ENCODE results near the gene RUNX3. TPM values are rescaled to one million over a fixed set of nuclear protein-coding genes. Genes with fewer than 3 reads are reported as not detected.

RUNX3 gene
- total RNA-seq, 2 experiments from 2014 or later: 12.2 to 39.5 TPM

DNA sequence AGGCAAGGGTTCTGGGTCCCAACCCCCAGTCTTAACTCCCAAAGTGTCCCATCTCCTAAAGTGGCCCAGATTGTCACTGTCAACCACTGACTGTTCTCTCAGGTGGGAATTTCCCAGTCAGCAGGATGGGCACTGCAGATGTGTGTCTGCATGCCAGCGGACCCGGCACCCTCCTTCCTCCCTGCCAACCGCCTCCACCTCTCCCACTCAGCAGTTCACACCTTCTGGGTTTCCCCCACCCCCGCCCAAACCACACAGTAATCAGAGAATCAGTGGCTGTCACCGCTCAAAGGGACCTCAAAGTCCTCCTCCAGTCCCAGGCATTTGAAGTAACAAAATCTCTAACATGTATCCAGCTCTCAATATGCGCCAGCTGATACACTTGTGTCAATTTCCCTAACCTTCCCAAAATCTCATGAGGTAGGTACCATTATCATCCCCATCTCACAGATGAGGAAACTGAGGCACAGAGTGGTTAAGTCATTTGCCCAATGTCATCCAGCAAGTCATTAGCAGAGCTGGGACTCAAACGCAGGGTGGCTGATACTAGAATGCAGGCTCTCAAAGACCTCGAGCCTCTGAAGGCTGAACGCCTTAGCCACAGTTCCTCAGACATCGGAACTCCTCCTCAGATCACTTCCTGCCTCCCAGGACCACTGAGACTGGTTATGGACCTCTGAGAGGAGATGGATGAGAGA, 4.8 kb downstream of the RUNX3 start:
- Histone ChIP-seq H3K9me2 (ENCODE audit: insufficient read depth, low read length) (no peaks in the 10 kb centered on the region), H3K36me3 (ENCODE audit: insufficient read depth, low read length) (peaks cover 69% of the 10 kb centered on the region), H4K20me1 (ENCODE audit: insufficient read depth, low read length) (peaks cover 27% of the 10 kb centered on the region; the same call in 1 of the 2 replicates), H3K4me1 (ENCODE audit: insufficient read depth, low read length, poor library complexity, severe bottlenecking) (peaks cover 54% of the 10 kb centered on the region), H3K79me2 (ENCODE audit: insufficient read depth, low read depth, low read length) (peaks cover 23% of the 10 kb centered on the region), H3K4me3 (ENCODE audit: low read depth, low read length, poor library complexity, severe bottlenecking) (no peak overlapping the region), H3K27ac (ENCODE audit: low read depth, low read length, poor library complexity, severe bottlenecking) (no peak overlapping the region), H3K9me3 (ENCODE audit: low read length) (no peaks in the 10 kb centered on the region), H2AFZ (ENCODE audit: low read length) (no peak overlapping the region), H3K4me2 (ENCODE audit: low read length) (peak overlapping the region; percentile 85)
- CTCF ChIA-PET (ENCODE audit: unreplicated experiment): no interaction called here
- BruUV-seq (replicated peaks): no TSS peak
- POLR2A ChIA-PET: interaction anchor here (0.7 kb wide), 1 partner anchor 44 kb away, joined by 5 read pairs; no protein-coding TSS in a partner anchor
- no peak for TF ChIP-seq EZH2phosphoT487 (IDR thresholded peaks at IDR 0.05; ENCODE audit: borderline replicate concordance, low read depth, low read length)
- TF ChIP-seq, protein P1, sequence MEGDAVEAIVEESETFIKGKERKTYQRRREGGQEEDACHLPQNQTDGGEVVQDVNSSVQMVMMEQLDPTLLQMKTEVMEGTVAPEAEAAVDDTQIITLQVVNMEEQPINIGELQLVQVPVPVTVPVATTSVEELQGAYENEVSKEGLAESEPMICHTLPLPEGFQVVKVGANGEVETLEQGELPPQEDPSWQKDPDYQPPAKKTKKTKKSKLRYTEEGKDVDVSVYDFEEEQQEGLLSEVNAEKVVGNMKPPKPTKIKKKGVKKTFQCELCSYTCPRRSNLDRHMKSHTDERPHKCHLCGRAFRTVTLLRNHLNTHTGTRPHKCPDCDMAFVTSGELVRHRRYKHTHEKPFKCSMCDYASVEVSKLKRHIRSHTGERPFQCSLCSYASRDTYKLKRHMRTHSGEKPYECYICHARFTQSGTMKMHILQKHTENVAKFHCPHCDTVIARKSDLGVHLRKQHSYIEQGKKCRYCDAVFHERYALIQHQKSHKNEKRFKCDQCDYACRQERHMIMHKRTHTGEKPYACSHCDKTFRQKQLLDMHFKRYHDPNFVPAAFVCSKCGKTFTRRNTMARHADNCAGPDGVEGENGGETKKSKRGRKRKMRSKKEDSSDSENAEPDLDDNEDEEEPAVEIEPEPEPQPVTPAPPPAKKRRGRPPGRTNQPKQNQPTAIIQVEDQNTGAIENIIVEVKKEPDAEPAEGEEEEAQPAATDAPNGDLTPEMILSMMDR (conservative IDR thresholded peaks at IDR 0.05; ENCODE audit: low read length): no peak
- intact Hi-C loops (cut with micrococcal nuclease; ENCODE audit: unreplicated experiment): no loop called here
- no peak for DNase-seq (ENCODE audit: low spot score)

DNA sequence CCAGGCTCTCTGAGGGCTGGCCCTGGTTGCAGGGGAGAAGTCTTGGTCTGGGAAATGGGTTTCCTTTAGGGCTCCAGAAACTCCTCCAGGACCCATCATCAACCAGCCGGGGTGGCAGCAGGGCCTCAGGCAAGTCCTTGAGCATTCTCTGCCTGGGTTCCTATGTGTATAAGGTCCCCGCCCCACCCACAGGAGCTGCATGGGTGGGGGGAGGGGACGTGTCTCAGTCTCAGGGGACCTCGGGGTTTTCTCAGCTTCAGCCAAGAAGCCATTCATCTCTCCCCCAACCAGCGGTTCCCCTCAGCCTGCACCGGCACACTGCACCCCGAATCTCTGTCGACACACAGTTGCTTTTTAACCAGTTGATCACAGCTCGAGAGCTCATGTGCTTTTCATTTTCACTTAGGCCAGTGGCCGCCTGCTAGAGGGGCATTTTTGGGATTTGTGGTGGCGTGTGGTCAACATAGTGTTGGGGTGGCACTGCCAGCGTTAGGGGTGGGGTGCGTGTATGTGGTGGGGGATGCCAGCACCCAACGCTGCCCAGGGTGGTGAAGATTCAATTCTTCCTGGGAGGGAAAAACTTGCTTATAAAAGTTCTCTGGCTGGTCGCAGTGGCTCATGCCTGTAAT, 6.5 kb downstream of the RUNX3 start:
- peaks cover 54% of the 10 kb centered on the region for H3K4me1 ChIP-seq (ENCODE audit: insufficient read depth, low read length, poor library complexity, severe bottlenecking)
- no peak for TF ChIP-seq EZH2phosphoT487 (IDR thresholded peaks at IDR 0.05; ENCODE audit: borderline replicate concordance, low read depth, low read length)
- TF ChIP-seq, protein P1 (conservative IDR thresholded peaks at IDR 0.05; ENCODE audit: low read length): no peak
- peaks cover 27% of the 10 kb centered on the region; the same call in 1 of the 2 replicates for H4K20me1 ChIP-seq (ENCODE audit: insufficient read depth, low read length)
- no peaks in the 10 kb centered on the region for H3K9me3 ChIP-seq (ENCODE audit: low read length)
- ChIA-PET CTCF (ENCODE audit: unreplicated experiment) (interaction anchor here (0.6 kb wide), 3 partner anchors 25 to 110 kb away, joined by 3 to 4 read pairs (median 3); no protein-coding TSS in a partner anchor), POLR2A (no interaction called here)
- no peak overlapping the region for H3K27ac ChIP-seq (ENCODE audit: low read depth, low read length, poor library complexity, severe bottlenecking)
- H2AFZ ChIP-seq (ENCODE audit: low read length): no peak overlapping the region
- H3K4me2 ChIP-seq (ENCODE audit: low read length): peak overlapping the region; percentile 85
- peaks cover 19% of the 10 kb centered on the region for H3K79me2 ChIP-seq (ENCODE audit: insufficient read depth, low read depth, low read length)
- intact Hi-C loops (cut with micrococcal nuclease; ENCODE audit: unreplicated experiment): no loop called here
- no peaks in the 10 kb centered on the region for H3K9me2 ChIP-seq (ENCODE audit: insufficient read depth, low read length)
- DNase-seq (ENCODE audit: low spot score): peak; percentile 57
- peak overlapping the region; percentile 10 for H3K4me3 ChIP-seq (ENCODE audit: low read depth, low read length, poor library complexity, severe bottlenecking)
- no TSS peak for BruUV-seq (replicated peaks)
- peaks cover 84% of the 10 kb centered on the region for H3K36me3 ChIP-seq (ENCODE audit: insufficient read depth, low read length)
